Spleen (tissue), 11 donors: Measurements from ENCODE around the gene IGSF23. TPM values are rescaled to one million over a fixed set of nuclear protein-coding genes. Genes with fewer than 3 reads are reported as not detected.

Experiments used
- DNase-seq: peaks from one replicate; pipeline ENCODE4 v3.0.0-alpha.2; 2020
- H3K27ac ChIP-seq, 8 donors: fragments of 200-600 bp; sonication (generic) in 7 of 8; 1 replicate in 4 of 8; 2 replicates in 4 of 8; pipeline versions ENCODE4 v1.5.0 to v1.8.0; 2016 to 2021; ENCODE audit warnings: inconsistent platforms in 4 of 8, mild to moderate bottlenecking in 4 of 8, moderate library complexity in 1 of 8
- H3K27me3 ChIP-seq, 7 donors: fragments of 200-600 bp; sonication (generic) in 6 of 7; replicated peaks in 1 of 7; 1 replicate in 4 of 7; 2 replicates in 3 of 7; pipeline versions ENCODE4 v1.5.0 to v1.8.0; 2016 to 2021; ENCODE audit warnings: inconsistent platforms in 3 of 7, mild to moderate bottlenecking in 1 of 7
- H3K36me3 ChIP-seq, 6 donors: fragments of 200-600 bp; sonication (generic) in 5 of 6; 1 replicate in 4 of 6; 2 replicates in 2 of 6; pipeline versions ENCODE4 v1.5.0 to v1.8.0; 2016 to 2021; ENCODE audit warnings: inconsistent platforms in 2 of 6
- H3K4me1 ChIP-seq, 6 donors: fragments of 200-600 bp; sonication (generic) in 5 of 6; 1 replicate in 3 of 6; 2 replicates in 3 of 6; pipeline versions ENCODE4 v1.5.0 to v1.8.0; 2016 to 2021; ENCODE audit warnings: inconsistent platforms in 3 of 6
- H3K4me3 ChIP-seq, 8 donors: fragments of 200-600 bp; sonication (generic) in 7 of 8; 1 replicate in 4 of 8; 2 replicates in 4 of 8; pipeline versions ENCODE4 v1.5.0 to v1.8.0; 2016 to 2021; ENCODE audit warnings: inconsistent platforms in 4 of 8, mild to moderate bottlenecking in 4 of 8, moderate library complexity in 2 of 8
- H3K9me3 ChIP-seq, 8 donors: fragments of 200-600 bp; sonication (generic) in 7 of 8; 1 replicate in 4 of 8; 2 replicates in 4 of 8; pipeline versions ENCODE4 v1.5.0 to v1.8.0; 2016 to 2021; ENCODE audit warnings: inconsistent platforms in 4 of 8
- CTCF ChIP-seq, 11 experiments: fragments of 200-600 bp in 7 of 11; fragments of 450-650 bp in 4 of 11; sonication (generic) in 4 of 11; IDR thresholded peaks in 8 of 11; conservative IDR thresholded peaks in 3 of 11; 1 replicate in 7 of 11; 2 replicates in 4 of 11; pipeline versions ENCODE4 v1.4.0 to v1.8.0; 2016 to 2021; ENCODE audit warnings: antibody characterized with exemption in 11 of 11, inconsistent platforms in 4 of 11, mild to moderate bottlenecking in 1 of 11
- POLR2A ChIP-seq, 3 donors: fragments of 450-650 bp; IDR thresholded peaks; one replicate each; pipeline ENCODE4 v1.5.1; 2017; ENCODE audit warnings: antibody characterized with exemption in 3 of 3, mild to moderate bottlenecking in 1 of 3
- POLR2AphosphoS5 ChIP-seq, 3 donors: sonication (generic); formaldehyde crosslinking; IDR thresholded peaks; one replicate each; pipeline ENCODE4 v1.5.1; 2017; ENCODE audit warnings: antibody characterized with exemption in 3 of 3
- WGBS, 5 donors: extraction: QIAGEN DNeasy Blood & Tissue Kit in 3 of 5; methylation state at CpG; one replicate each; pipeline versions ENCODE4 v1.1.5 to v1.1.7; 2013 to 2018; 5-methylcytosine and 5-hydroxymethylcytosine counted together
- intact Hi-C: fragments of 100-400 bp; cut with DNase I; formaldehyde crosslinking; loops from one replicate; pipeline ENCODE4 v1.15.0; 2023; ENCODE audit warnings: low total_unique reads
- polyA plus RNA-seq, 3 donors: library from polyadenylated mRNA; stranded (reverse); fragments of 200-250 nt; gene quantifications; one replicate each; pipeline ENCODE4 v1.2.1, GENCODE V29; 2013
- total RNA-seq, 7 donors: library from RNA; depleted of rRNA in 3 of 7; stranded (reverse); fragments of >200 nt in 3 of 7; fragmentation: NEBNext Ultra II Directional in 4 of 7; extraction: Animal tissue kit (Norgen Biotek cat#: 25700) in 4 of 7; gene quantifications; one replicate each; pipeline versions ENCODE4 v1.1.0 to v1.2.1, GENCODE V29; 2016 to 2021
- donor health status: healthy with polysubstance abuse.
- donor health status: DM: no; HTN: no; CAD: no; lungs with moderate emphysema.
- donor health status: DM: no; HTN: no; CAD: no.
- donor health status: Bipolar disorder and iron deficiency.
- donor health status: healthy.
- donor health status: DM: no; HTN: no; CAD: no.
- donor health status: DM: yes; HTN: yes; CAD: no.

IGSF23 gene
- total and polyA plus RNA-seq, 10 donors: not detected

GRCh38 chr19:44660081-44660480 lies 46.7 kb downstream of the IGSF23 start:
- intact Hi-C loops: no loop called here
- WGBS, 5 donors: 88 to 95% (median 92%) methylated on average over 2 to 4 of the region's 4 CpGs
- Histone ChIP-seq H3K4me1 (peaks cover 0 to 16% (median 6%) of the 10 kb centered on the region in 6 donors), H3K27ac (no peak overlapping the region), H3K36me3 (peaks cover 0 to 80% (median 9%) of the 10 kb centered on the region in 6 donors), H3K27me3 (no peaks in the 10 kb centered on the region), H3K4me3 (no peak overlapping the region), H3K9me3 (no peaks in the 10 kb centered on the region)
- no peak for TF ChIP-seq POLR2AphosphoS5 (IDR thresholded peaks at IDR 0.05)
- no peak for TF ChIP-seq POLR2A (IDR thresholded peaks at IDR 0.05)
- no peak for TF ChIP-seq CTCF (IDR thresholded peaks at IDR 0.05 in 8 of 11, conservative IDR thresholded peaks at IDR 0.05 in 3 of 11)
- DNase-seq: no peak

- H3K36me3 ChIP-seq: peaks cover 0 to 69% (median 9%) of the 10 kb centered on the region in 6 donors
- peaks cover 0 to 16% (median 6%) of the 10 kb centered on the region in 6 donors for H3K4me1 ChIP-seq
- no peak overlapping the region for H3K4me3 ChIP-seq
- H3K27ac ChIP-seq: no peak overlapping the region
- DNase-seq: no peak
- no peak for TF ChIP-seq POLR2AphosphoS5 (IDR thresholded peaks at IDR 0.05)
- TF ChIP-seq POLR2A (IDR thresholded peaks at IDR 0.05): no peak
- TF ChIP-seq CTCF (IDR thresholded peaks at IDR 0.05 in 8 of 11, conservative IDR thresholded peaks at IDR 0.05 in 3 of 11): no peak
- WGBS, 5 donors: 73 to 92% (median 89%) methylated on average over 11 of the region's 11 CpGs
- no peaks in the 10 kb centered on the region for H3K27me3 ChIP-seq
- H3K9me3 ChIP-seq: no peaks in the 10 kb centered on the region
- intact Hi-C loops: no loop called here
Observed at GRCh38 chr19:44661205-44661604, 47.8 kb downstream of the IGSF23 start.

- Histone ChIP-seq H3K27me3 (no peaks in the 10 kb centered on the region), H3K4me1 (peaks cover 0 to 16% (median 6%) of the 10 kb centered on the region in 6 donors), H3K36me3 (peaks cover 0 to 62% (median 9%) of the 10 kb centered on the region in 6 donors), H3K4me3 (no peak overlapping the region), H3K27ac (peak overlapping the region in 3 of 8 donors; percentile 3 to 30 (median 18)), H3K9me3 (no peaks in the 10 kb centered on the region)
- intact Hi-C loops: no loop called here
- 82 to 86% (median 86%) methylated on average over 7 of the region's 7 CpGs for WGBS, 5 donors
- no peak for DNase-seq
- TF ChIP-seq CTCF (IDR thresholded peaks at IDR 0.05 in 8 of 11, conservative IDR thresholded peaks at IDR 0.05 in 3 of 11): no peak
- TF ChIP-seq POLR2AphosphoS5 (IDR thresholded peaks at IDR 0.05): no peak
- no peak for TF ChIP-seq POLR2A (IDR thresholded peaks at IDR 0.05)
Observed at GRCh38 chr19:44661904-44662303, 48.5 kb downstream of the IGSF23 start.

GRCh38 chr19:44662691-44663385 lies 49.5 kb downstream of the IGSF23 start:
- H3K27ac ChIP-seq: peak overlapping the region in 4 of 8 donors; percentile 3 to 30 (median 14)
- H3K4me1 ChIP-seq: peaks cover 0 to 8% (median 0%) of the 10 kb centered on the region in 6 donors
- intact Hi-C loops: no loop called here
- H3K36me3 ChIP-seq: peaks cover 0 to 57% (median 9%) of the 10 kb centered on the region in 6 donors
- H3K27me3 ChIP-seq: no peaks in the 10 kb centered on the region
- H3K4me3 ChIP-seq: no peak overlapping the region
- WGBS, 5 donors: 64 to 88% (median 79%) methylated on average over 6 to 7 of the region's 7 CpGs
- no peak for DNase-seq
- TF ChIP-seq POLR2A (IDR thresholded peaks at IDR 0.05) (no peak), POLR2AphosphoS5 (IDR thresholded peaks at IDR 0.05) (peak in 1 of 3 donors; percentile 12)
- no peaks in the 10 kb centered on the region for H3K9me3 ChIP-seq
